PC-3 (cell line): ENCODE results near the gene HLA-DRA. TPM values are rescaled to one million over a fixed set of nuclear protein-coding genes. Genes with fewer than 3 reads are reported as not detected.

Experiments
- ATAC-seq: fragments of 200-7000 bp; cut with Tn5 transposase; 2 replicates; pipeline ENCODE4 v1.9.1; 2020; ENCODE audit warnings: mild to moderate bottlenecking, moderate library complexity
- BruUV-seq: library from RNA; stranded (reverse); fragments of 400-500 nt; replicated peaks from 2 replicates; lab custom pipeline; 2021; lab: Mats Ljungman, UMichigan
- CTCF ChIA-PET: fragments of 300-600 bp; sonication (Branson Sonifier 250); formaldehyde crosslinking; loops from one replicate; lab custom pipeline; 2022; ENCODE audit warnings: antibody characterized with exemption; lab: Charles Lee
- POLR2A ChIA-PET: fragments of 300-600 bp; sonication (Branson Sonifier 250); formaldehyde crosslinking; loops from one replicate; lab custom pipeline; 2022; ENCODE audit warnings: antibody characterized with exemption; ENCODE audit not compliant: unreplicated experiment; lab: Charles Lee
- DNase-seq: peaks from one replicate; pipeline ENCODE4 v3.0.0-alpha.2; 2015
- H2AFZ ChIP-seq: fragments of 300-600 bp; sonication (generic); 2 replicates; pipeline ENCODE4 v1.6.0; 2016; ENCODE audit warnings: antibody characterized with exemption, low read length
- H3F3A ChIP-seq: fragments of 300-600 bp; sonication (generic); one replicate; pipeline ENCODE4 v1.6.0; 2017; ENCODE audit warnings: antibody characterized with exemption, low read length, control low read depth, mild to moderate bottlenecking; ENCODE audit not compliant: unreplicated experiment
- H3K27ac ChIP-seq: fragments of 300-600 bp; sonication (generic); 2 replicates; pipeline ENCODE4 v1.5.1; 2016; ENCODE audit warnings: mild to moderate bottlenecking, low read length
- H3K27me3 ChIP-seq: fragments of 300-600 bp; sonication (generic); 2 replicates; pipeline ENCODE4 v1.6.1; 2016; ENCODE audit warnings: low read length, mixed read lengths
- H3K36me3 ChIP-seq: fragments of 300-600 bp; sonication (generic); 2 replicates; pipeline ENCODE4 v1.6.1; 2016; ENCODE audit warnings: low read depth, mixed run types, low read length, mixed read lengths
- H3K4me1 ChIP-seq: fragments of 300-600 bp; sonication (generic); 2 replicates; pipeline ENCODE4 v1.5.1; 2016; ENCODE audit warnings: low read length; ENCODE audit not compliant: insufficient read depth
- H3K4me2 ChIP-seq: fragments of 300-600 bp; sonication (generic); 2 replicates; pipeline ENCODE4 v1.6.0; 2016; ENCODE audit warnings: low read length
- H3K4me3 ChIP-seq: fragments of 300-600 bp; sonication (generic); 2 replicates; pipeline ENCODE4 v1.5.1; 2016; ENCODE audit warnings: mild to moderate bottlenecking, low read length, mixed read lengths
- H3K79me2 ChIP-seq: fragments of 300-600 bp; sonication (generic); 2 replicates; pipeline ENCODE4 v1.6.1; 2017; ENCODE audit warnings: low read length, mixed read lengths
- H3K9ac ChIP-seq: fragments of 300-600 bp; sonication (generic); 2 replicates; pipeline ENCODE4 v1.6.0; 2016; ENCODE audit warnings: mild to moderate bottlenecking, low read length
- H3K9me2 ChIP-seq: fragments of 300-600 bp; sonication (generic); replicated peaks from 2 replicates; pipeline ENCODE4 v1.6.1; 2016; ENCODE audit warnings: mixed run types, low read length, mixed read lengths
- H3K9me3 ChIP-seq: fragments of 300-600 bp; sonication (generic); 2 replicates; pipeline ENCODE4 v1.6.1; 2016; ENCODE audit warnings: low read length, mixed read lengths
- H4K20me1 ChIP-seq: fragments of 300-600 bp; sonication (generic); 2 replicates; pipeline ENCODE4 v1.6.1; 2016; ENCODE audit warnings: low read length, mixed read lengths
- EZH2 ChIP-seq: fragments of 300-600 bp; sonication (generic); IDR thresholded peaks from one replicate; pipeline ENCODE4 v1.6.1; 2017; ENCODE audit warnings: antibody characterized with exemption, mild to moderate bottlenecking, low read length; ENCODE audit not compliant: unreplicated experiment
- EZH2phosphoT487 ChIP-seq: fragments of 300-600 bp; sonication (generic); IDR thresholded peaks from 2 replicates; pipeline ENCODE4 v1.6.1; 2018; ENCODE audit warnings: mild to moderate bottlenecking, antibody characterized with exemption, low read length, borderline replicate concordance
- intact Hi-C: fragments of 100-400 bp; cut with micrococcal nuclease; formaldehyde crosslinking; loops from 2 replicates; pipeline ENCODE4 v1.9.0; 2023
- total RNA-seq: library from RNA; depleted of rRNA; stranded (reverse); fragments of >200 nt; gene quantifications from 2 replicates; pipeline ENCODE4 v1.2.3, GENCODE V29; 2014
- TF ChIP-seq, protein P1 (sequence below): fragments of 300-600 bp; sonication (generic); conservative IDR thresholded peaks from 2 replicates; pipeline ENCODE4 v1.5.1; 2017; ENCODE audit warnings: antibody characterized with exemption, low read depth, mild to moderate bottlenecking, low read length

The HLA-DRA gene
- total RNA-seq, 1 experiment from 2014 or later: not detected

GRCh38 chr6:32447932-32448331 lies 8.2 kb downstream of the HLA-DRA start:
- H2AFZ ChIP-seq: no peak overlapping the region
- DNase-seq: no peak
- H3K79me2 ChIP-seq: no peaks in the 10 kb centered on the region
- no peak overlapping the region for H3K9ac ChIP-seq
- H3K27ac ChIP-seq: no peak overlapping the region
- ATAC-seq: no peak
- TF ChIP-seq, protein P1, sequence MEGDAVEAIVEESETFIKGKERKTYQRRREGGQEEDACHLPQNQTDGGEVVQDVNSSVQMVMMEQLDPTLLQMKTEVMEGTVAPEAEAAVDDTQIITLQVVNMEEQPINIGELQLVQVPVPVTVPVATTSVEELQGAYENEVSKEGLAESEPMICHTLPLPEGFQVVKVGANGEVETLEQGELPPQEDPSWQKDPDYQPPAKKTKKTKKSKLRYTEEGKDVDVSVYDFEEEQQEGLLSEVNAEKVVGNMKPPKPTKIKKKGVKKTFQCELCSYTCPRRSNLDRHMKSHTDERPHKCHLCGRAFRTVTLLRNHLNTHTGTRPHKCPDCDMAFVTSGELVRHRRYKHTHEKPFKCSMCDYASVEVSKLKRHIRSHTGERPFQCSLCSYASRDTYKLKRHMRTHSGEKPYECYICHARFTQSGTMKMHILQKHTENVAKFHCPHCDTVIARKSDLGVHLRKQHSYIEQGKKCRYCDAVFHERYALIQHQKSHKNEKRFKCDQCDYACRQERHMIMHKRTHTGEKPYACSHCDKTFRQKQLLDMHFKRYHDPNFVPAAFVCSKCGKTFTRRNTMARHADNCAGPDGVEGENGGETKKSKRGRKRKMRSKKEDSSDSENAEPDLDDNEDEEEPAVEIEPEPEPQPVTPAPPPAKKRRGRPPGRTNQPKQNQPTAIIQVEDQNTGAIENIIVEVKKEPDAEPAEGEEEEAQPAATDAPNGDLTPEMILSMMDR: no peak
- TF ChIP-seq EZH2phosphoT487: no peak
- TF ChIP-seq EZH2: no peak
- no peaks in the 10 kb centered on the region for H4K20me1 ChIP-seq
- no peak overlapping the region for H3K4me3 ChIP-seq
- no peaks in the 10 kb centered on the region for H3K4me1 ChIP-seq
- ChIA-PET CTCF (no interaction called here), POLR2A (no interaction called here)
- intact Hi-C loops: no loop called here
- no peaks in the 10 kb centered on the region for H3K9me3 ChIP-seq
- peaks cover 47% of the 10 kb centered on the region for H3K27me3 ChIP-seq
- H3K36me3 ChIP-seq: no peaks in the 10 kb centered on the region
- H3F3A ChIP-seq: no peaks in the 10 kb centered on the region
- no peak overlapping the region for H3K4me2 ChIP-seq
- H3K9me2 ChIP-seq: no peaks in the 10 kb centered on the region
- BruUV-seq: no TSS peak

DNA sequence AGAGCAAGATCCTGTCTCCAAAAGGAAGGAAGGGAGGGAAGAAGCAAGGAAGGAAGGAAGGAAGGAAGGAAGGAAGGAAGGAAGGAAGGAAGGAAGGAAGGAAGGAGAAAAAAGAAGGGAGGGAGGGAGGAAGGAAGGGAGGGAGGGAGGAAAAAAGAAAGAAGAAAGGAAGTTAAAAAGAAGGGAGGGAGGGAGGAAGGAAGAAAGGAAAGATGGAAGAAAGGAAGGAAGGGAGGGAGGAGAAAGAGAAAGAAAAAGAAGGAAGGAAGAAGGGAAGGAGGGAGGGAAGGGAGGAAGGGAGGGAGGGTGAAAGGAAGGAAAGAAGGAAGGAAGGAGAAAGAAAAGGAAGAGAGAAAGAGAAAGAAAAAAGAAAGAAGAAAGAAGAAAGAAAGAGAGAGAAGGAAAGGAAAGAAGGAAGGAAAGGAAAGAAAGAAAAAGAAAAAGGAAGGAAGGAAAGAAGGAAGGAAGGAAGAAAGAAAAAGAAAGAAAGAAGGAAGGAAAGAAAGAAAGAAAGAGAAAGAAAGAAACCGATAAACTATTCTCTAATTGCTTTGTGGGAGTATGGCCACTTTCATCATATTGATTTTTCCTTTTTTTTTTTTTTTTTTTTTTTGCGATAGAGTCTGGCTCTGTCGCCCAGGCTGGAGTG lies 9.5 kb downstream of the HLA-DRA start:
- BruUV-seq: no TSS peak
- Histone ChIP-seq H4K20me1 (no peaks in the 10 kb centered on the region), H3K9me3 (no peaks in the 10 kb centered on the region), H3K27ac (no peak overlapping the region), H3K4me3 (no peak overlapping the region), H3F3A (no peaks in the 10 kb centered on the region), H3K36me3 (no peaks in the 10 kb centered on the region), H2AFZ (no peak overlapping the region), H3K9me2 (no peaks in the 10 kb centered on the region), H3K79me2 (no peaks in the 10 kb centered on the region), H3K9ac (no peak overlapping the region), H3K4me1 (no peaks in the 10 kb centered on the region), H3K4me2 (no peak overlapping the region), H3K27me3 (peaks cover 34% of the 10 kb centered on the region)
- DNase-seq (no peak), ATAC-seq (no peak)
- ChIA-PET POLR2A (no interaction called here), CTCF (no interaction called here)
- intact Hi-C loops: no loop called here
- TF ChIP-seq EZH2: no peak

DNA sequence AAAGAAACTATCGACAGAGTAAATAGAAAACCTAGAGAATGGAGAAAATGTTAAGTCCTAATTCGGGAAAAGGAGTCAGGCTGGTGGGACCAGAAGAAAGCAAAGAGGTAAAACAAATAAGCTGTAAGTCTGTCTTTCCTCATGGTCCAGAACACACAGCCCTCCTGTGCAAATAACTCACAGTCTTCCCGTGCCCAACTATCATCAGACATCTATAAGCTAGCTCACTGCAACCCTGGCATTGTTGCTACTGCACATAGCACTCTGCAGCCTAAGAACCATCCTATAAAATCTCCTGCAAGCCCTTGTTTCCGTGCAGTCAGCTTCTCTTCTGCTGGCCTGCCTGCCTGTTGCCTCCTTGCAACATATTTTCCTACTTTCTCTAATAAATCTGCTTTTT lies 17.4 kb downstream of the HLA-DRA start:
- TF ChIP-seq, protein P1: no peak
- no peak for TF ChIP-seq EZH2phosphoT487
- no peak for TF ChIP-seq EZH2
- CTCF ChIA-PET: interaction anchor here (0.6 kb wide), 1 partner anchor 243 kb away, joined by 3 read pairs; no protein-coding TSS in a partner anchor
- intact Hi-C loops: no loop called here
- no peak for ATAC-seq
- no peak overlapping the region for H3K4me2 ChIP-seq
- H3K36me3 ChIP-seq: no peaks in the 10 kb centered on the region
- H3K9me2 ChIP-seq: no peaks in the 10 kb centered on the region
- H4K20me1 ChIP-seq: no peaks in the 10 kb centered on the region
- H3K79me2 ChIP-seq: no peaks in the 10 kb centered on the region
- no peak overlapping the region for H2AFZ ChIP-seq
- no peak overlapping the region for H3K27ac ChIP-seq
- no TSS peak for BruUV-seq
- H3K27me3 ChIP-seq: peaks cover 37% of the 10 kb centered on the region
- DNase-seq: no peak
- no peak overlapping the region for H3K4me3 ChIP-seq
- no peaks in the 10 kb centered on the region for H3K9me3 ChIP-seq
- POLR2A ChIA-PET: no interaction called here
- no peak overlapping the region for H3K9ac ChIP-seq
- H3F3A ChIP-seq: no peaks in the 10 kb centered on the region
- no peaks in the 10 kb centered on the region for H3K4me1 ChIP-seq
